Spinal cord (tissue), 10 donors: ENCODE data around the gene RIT1. TPM values are rescaled to one million over a fixed set of nuclear protein-coding genes. Genes with fewer than 3 reads are reported as not detected.

Experiments used
- DNase-seq, 6 donors: peaks; one replicate each; pipeline versions ENCODE4 v3.0.0 to v3.0.0-alpha.2; 2013 to 2015; ENCODE audit warnings: low spot score in 6 of 6, low read depth in 4 of 6
- H3K27ac ChIP-seq: one replicate; pipeline ENCODE4 v1.5.1; 2013; ENCODE audit warnings: low read depth, low read length, control low read depth
- H3K27me3 ChIP-seq: one replicate; pipeline ENCODE4 v1.6.1; 2013; ENCODE audit warnings: low read length; ENCODE audit not compliant: control insufficient read depth, insufficient read depth
- H3K36me3 ChIP-seq: one replicate; pipeline ENCODE4 v1.6.1; 2013; ENCODE audit warnings: low read length; ENCODE audit not compliant: control insufficient read depth, insufficient read depth
- H3K4me1 ChIP-seq: one replicate; pipeline ENCODE4 v1.6.1; 2013; ENCODE audit warnings: low read length; ENCODE audit not compliant: control insufficient read depth, insufficient read depth
- H3K4me3 ChIP-seq: one replicate; pipeline ENCODE4 v1.5.1; 2013; ENCODE audit warnings: low read depth, low read length, control low read depth
- H3K9me3 ChIP-seq: one replicate; pipeline ENCODE4 v1.6.1; 2013; ENCODE audit warnings: low read length; ENCODE audit not compliant: control insufficient read depth, insufficient read depth
- WGBS: methylation state at CpG from one replicate; pipeline ENCODE4 v1.1.5; 2013; ENCODE audit warnings: missing lambda C conversion rate; ENCODE audit not compliant: insufficient coverage; 5-methylcytosine and 5-hydroxymethylcytosine counted together
- polyA plus RNA-seq, 2 donors: library from polyadenylated mRNA; unstranded; fragments of 120-200 nt; gene quantifications; one replicate each; pipeline ENCODE4 v1.2.1, GENCODE V29; 2013; ENCODE audit not compliant: insufficient read length in 2 of 2
- small RNA-seq: library from RNA; depleted of rRNA; stranded (forward); fragments of <200 nt; gene quantifications from one replicate; pipeline ENCODE3, GENCODE V24; 2014; ENCODE audit warnings: low replicate concordance
- total RNA-seq, 2 donors: library from RNA; depleted of rRNA in 1 of 2; stranded (reverse); fragments of 120-200 nt in 1 of 2; fragments of >200 nt in 1 of 2; gene quantifications; one replicate each; pipeline versions ENCODE4 v1.2.3 to v1.2.4, GENCODE V29; 2013 to 2014
- donor health status: healthy.

The RIT1 gene
- total and polyA plus RNA-seq, 4 donors = 34.0 to 47.6 (median 43.6) TPM

- 57% methylated on average over 1 of the region's 3 CpGs for WGBS
- H3K27ac ChIP-seq = no peak overlapping the region
- no peak overlapping the region for H3K4me3 ChIP-seq
- no peaks in the 10 kb centered on the region for H3K27me3 ChIP-seq
- peaks cover 49% of the 10 kb centered on the region for H3K36me3 ChIP-seq
- H3K4me1 ChIP-seq = no peaks in the 10 kb centered on the region
- no peak for DNase-seq
- H3K9me3 ChIP-seq = no peaks in the 10 kb centered on the region
These were observed 60.8 kb downstream of the RIT1 start for GRCh38 chr1:155850345-155850744.

GRCh38 chr1:155847823-155848529 is 63.2 kb downstream of the RIT1 start:
- WGBS = no CpG with 5 or more reads among the region's 1 CpG

More at GRCh38 chr1:155847823-155848529, 63.2 kb downstream of the RIT1 start:
- no peak overlapping the region for H3K4me3 ChIP-seq
- no peaks in the 10 kb centered on the region for H3K27me3 ChIP-seq
- H3K9me3 ChIP-seq = no peaks in the 10 kb centered on the region
- no peak for DNase-seq
- no peaks in the 10 kb centered on the region for H3K4me1 ChIP-seq
- H3K36me3 ChIP-seq = peaks cover 44% of the 10 kb centered on the region
- no peak overlapping the region for H3K27ac ChIP-seq

Small RNA genes lying within 50 kb of the gene (small RNA-seq; reads per million reads assigned to genes)
- gene MIR6738 = not detected
- not detected for gene RF00015
- gene SCARNA4 = not detected
- 61.3 reads per million, percentile 98 among the genes with 10 or more reads in this experiment for gene SNORA80E

Other genes with a start within 250 kb of the RIT1 start
- gene YY1AP1, start 222.6 kb downstream of the RIT1 start, total RNA-seq = 100 to 1,000 TPM; 108 to 267 TPM
- 10 to 100 TPM; 79.6 to 86.1 TPM for gene YY1AP1, start 222.6 kb downstream of the RIT1 start, polyA plus RNA-seq
- gene DAP3, start 222.3 kb downstream of the RIT1 start, total RNA-seq = 10 to 100 TPM; 50.9 to 54.1 TPM
- 100 to 1,000 TPM in 1 of 2 donors, 10 to 100 TPM in 1; 98.9 to 114 TPM for gene DAP3, start 222.3 kb downstream of the RIT1 start, polyA plus RNA-seq
- gene GON4L, start 54.1 kb downstream of the RIT1 start, total RNA-seq = 10 to 100 TPM; 44.8 to 51.1 TPM
- 10 to 100 TPM; 42.2 to 56.7 TPM for gene GON4L, start 54.1 kb downstream of the RIT1 start, polyA plus RNA-seq
- gene SYT11, start 51.8 kb downstream of the RIT1 start, total RNA-seq = 100 to 1,000 TPM; 118 to 384 TPM
- 100 to 1,000 TPM; 266 to 310 TPM for gene SYT11, start 51.8 kb downstream of the RIT1 start, polyA plus RNA-seq
- 10 to 100 TPM; 31.5 to 40.1 TPM for gene KHDC4, start 23.1 kb upstream of the RIT1 start, total RNA-seq
- gene KHDC4, start 23.1 kb upstream of the RIT1 start, polyA plus RNA-seq = 10 to 100 TPM; 42.3 to 53.5 TPM
- gene RXFP4, start 30.3 kb upstream of the RIT1 start, total RNA-seq = not detected
- gene RXFP4, start 30.3 kb upstream of the RIT1 start, polyA plus RNA-seq = not detected
- gene ARHGEF2, start 67.2 kb upstream of the RIT1 start, total RNA-seq = 10 to 100 TPM; 62.1 to 64.6 TPM
- 10 to 100 TPM; 85.1 to 95.5 TPM for gene ARHGEF2, start 67.2 kb upstream of the RIT1 start, polyA plus RNA-seq
- 100 to 1,000 TPM; 187 to 313 TPM for gene SSR2, start 109.6 kb upstream of the RIT1 start, total RNA-seq
- gene SSR2, start 109.6 kb upstream of the RIT1 start, polyA plus RNA-seq = 100 to 1,000 TPM; 186 to 225 TPM
- 10 to 100 TPM; 20.5 to 27.1 TPM for gene UBQLN4, start 142.4 kb upstream of the RIT1 start, total RNA-seq
- gene UBQLN4, start 142.4 kb upstream of the RIT1 start, polyA plus RNA-seq = 10 to 100 TPM; 75.4 to 76.2 TPM
- 10 to 100 TPM; 34.9 to 76.8 TPM for gene LAMTOR2, start 143.4 kb upstream of the RIT1 start, total RNA-seq
- gene LAMTOR2, start 143.4 kb upstream of the RIT1 start, polyA plus RNA-seq = 10 to 100 TPM; 72.0 to 75.3 TPM
- gene RAB25, start 149.8 kb upstream of the RIT1 start, total RNA-seq = under 1 TPM in 1 of 2 donors, not detected in 1; 0.39 TPM
- 1 to 10 TPM; 1.1 to 1.2 TPM for gene RAB25, start 149.8 kb upstream of the RIT1 start, polyA plus RNA-seq
- 10 to 100 TPM in 1 of 2 donors, 1 to 10 TPM in 1; 5.8 to 12.3 TPM for gene MEX3A, start 171.1 kb upstream of the RIT1 start, total RNA-seq
- gene MEX3A, start 171.1 kb upstream of the RIT1 start, polyA plus RNA-seq = 10 to 100 TPM; 35.1 to 39.3 TPM
- gene LMNA, start 203.4 kb upstream of the RIT1 start, total RNA-seq = 100 to 1,000 TPM in 1 of 2 donors, 10 to 100 TPM in 1; 78.4 to 138 TPM
- 10 to 100 TPM; 52.1 to 93.3 TPM for gene LMNA, start 203.4 kb upstream of the RIT1 start, polyA plus RNA-seq
- 10 to 100 TPM in 1 of 2 donors, 1 to 10 TPM in 1; 8.2 to 15.9 TPM for gene SEMA4A, start 242.2 kb upstream of the RIT1 start, total RNA-seq
- gene SEMA4A, start 242.2 kb upstream of the RIT1 start, polyA plus RNA-seq = 10 to 100 TPM; 32.2 to 42.0 TPM